NCI-H146 treated with DMSO at 0.1 percent for 48 hours (cell line): ENCODE data around the gene ZNF521.

Experiments used
- DNase-seq: peaks from one replicate; lab custom pipeline; 2025; ENCODE audit not compliant: unreplicated experiment; lab: John Stamatoyannopoulos, UW

The ZNF521 gene

DNA sequence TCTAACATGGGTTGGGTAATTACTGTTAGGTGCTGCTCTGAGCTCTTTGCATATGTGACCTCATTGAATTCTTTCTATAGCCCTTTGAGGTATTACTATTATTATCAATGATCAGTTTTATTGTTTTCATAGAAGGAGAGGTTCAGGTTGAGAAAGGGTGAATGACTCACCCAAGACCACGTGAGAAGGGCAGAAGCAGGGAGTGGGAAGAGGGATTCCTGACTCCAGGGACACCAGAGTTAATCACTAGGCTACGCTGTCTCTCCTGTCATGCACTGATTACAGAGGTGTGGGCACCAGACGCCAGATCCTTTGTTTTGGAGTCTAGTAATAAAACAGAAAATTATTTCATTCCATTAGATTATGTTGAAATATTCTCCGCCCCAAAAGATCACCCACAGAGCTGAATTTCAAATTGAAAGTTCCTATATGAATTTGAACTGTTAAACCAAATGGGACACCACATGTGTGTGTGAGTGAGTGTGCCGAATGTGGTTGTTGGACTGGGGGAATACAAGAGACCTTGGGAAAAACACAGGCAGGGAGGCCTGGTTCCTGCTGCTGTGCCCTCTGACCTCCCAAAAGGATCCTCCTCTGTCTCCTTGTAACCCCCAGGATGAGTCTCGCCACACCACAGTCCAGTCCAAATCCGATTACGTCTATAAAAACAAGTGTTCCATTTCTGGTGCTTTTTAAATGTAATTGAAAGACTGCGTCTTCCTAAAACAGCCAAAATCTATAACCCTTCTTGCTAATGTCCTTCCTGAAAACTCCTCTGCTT lies 215.4 kb downstream of the ZNF521 start:
- no peak for DNase-seq

- no peak for DNase-seq
These were observed 217.1 kb downstream of the ZNF521 start for GRCh38 chr18:25134861-25135260.

- DNase-seq: no peak
These were observed 218.1 kb downstream of the ZNF521 start for GRCh38 chr18:25133879-25134278.

DNA sequence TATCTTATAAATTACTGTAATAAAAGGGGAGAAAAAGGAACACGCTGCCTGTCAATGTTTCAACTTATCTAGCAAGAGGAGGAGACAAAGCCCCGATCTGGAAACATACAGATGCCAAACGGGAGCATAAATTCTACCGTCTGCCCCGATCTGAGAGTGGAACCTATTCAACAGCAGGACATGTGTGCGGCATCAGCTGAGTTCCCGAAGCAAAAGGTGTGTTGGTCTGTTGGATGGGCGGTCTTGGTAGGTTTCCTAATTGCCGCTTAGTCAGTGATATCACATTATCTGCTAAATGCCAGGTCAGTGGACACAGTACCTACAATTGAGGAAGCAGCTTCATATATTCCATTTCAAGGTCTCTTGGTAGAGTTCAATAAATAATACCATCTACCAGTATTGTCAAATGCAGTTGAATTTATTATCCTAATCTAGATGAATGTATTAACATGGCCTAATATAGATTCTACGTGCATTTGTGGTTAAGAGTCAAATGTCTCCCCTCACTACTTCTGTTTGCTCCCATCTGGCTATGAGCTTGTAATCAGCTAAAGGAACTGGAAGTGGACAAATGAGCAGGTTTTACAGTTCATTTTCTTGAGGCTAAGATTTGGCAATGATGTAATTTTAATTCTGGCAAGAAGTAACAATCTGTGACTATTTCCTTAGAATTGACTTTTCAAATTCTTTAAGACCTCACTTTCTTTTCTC lies 219.0 kb downstream of the ZNF521 start:
- DNase-seq: no peak

GRCh38 chr18:25126751-25127150 lies 225.2 kb downstream of the ZNF521 start:
- no peak for DNase-seq

DNA sequence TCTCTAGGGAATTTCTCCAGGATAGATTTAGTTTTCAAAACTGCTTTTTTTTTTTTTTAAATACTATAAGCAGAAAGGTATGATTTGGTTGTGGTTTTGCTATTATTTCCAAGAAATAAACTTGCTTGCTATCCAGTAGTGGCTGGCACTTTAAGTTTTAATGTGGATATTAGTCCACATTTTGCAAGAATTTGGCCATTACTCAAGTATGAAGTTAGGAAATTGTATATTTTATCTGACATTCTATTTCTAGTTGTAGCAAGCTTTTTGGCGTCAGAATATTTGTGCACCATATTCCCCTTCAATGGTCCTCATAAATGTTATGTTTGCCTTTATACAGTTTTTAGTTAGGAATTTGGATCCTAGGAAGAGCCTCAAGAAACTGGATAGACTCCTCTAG lies 226.3 kb downstream of the ZNF521 start:
- no peak for DNase-seq

DNA sequence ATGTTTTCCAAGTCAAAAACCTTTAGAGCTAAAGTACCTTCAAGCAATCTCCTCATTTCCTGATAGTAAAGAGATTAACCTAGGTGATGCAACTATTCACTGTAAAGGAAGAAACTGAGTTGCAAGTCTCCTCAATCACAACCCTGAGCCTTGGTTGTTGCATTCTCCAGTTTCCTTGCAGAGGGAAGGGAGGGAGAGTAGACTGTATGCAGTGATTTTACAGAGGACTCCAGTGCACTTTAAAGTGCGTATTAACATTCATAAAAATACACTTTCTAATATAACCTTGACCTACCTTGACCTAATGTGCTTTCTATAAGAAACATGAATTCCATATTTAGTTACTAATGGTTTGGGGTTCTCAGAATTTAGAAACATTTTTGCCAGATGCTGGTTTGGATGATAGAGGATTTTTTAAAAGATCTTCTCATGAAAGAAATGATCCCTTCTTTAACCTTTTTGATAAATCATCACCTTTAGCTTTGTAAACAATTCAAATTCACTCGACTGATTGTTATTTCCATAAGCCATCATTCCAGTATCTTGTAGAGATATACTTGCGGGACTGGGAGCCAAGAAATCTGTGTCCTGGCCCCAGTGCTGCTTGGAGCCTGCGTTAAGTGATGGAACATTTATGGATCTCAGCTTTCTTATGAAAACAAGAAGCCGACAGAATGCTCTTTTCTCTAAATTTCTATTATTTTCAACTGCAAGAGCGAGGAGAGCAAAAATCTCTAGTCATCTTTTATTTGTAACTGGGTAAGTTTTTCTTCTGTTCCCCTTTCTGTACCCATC lies 228.3 kb downstream of the ZNF521 start:
- no peak for DNase-seq

DNA sequence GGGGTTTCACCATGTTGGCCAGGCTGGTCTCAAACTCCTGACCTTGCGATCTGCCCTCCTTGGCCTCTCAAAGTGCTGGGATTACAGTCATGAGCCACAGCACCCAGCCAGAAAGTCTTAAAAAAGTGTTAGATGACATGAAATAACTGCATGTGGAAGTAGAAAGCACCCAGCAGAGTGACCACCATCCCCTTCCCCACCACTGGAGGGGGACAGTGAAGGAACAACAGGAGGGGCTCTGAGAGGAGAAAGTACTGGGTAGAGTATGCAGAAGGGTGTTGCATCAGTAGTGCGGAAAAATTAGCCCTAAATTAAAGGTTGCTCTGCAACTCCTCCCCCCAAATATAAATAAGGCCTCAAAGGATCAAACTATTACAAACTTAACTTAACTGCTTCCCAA lies 230.5 kb downstream of the ZNF521 start:
- no peak for DNase-seq

DNA sequence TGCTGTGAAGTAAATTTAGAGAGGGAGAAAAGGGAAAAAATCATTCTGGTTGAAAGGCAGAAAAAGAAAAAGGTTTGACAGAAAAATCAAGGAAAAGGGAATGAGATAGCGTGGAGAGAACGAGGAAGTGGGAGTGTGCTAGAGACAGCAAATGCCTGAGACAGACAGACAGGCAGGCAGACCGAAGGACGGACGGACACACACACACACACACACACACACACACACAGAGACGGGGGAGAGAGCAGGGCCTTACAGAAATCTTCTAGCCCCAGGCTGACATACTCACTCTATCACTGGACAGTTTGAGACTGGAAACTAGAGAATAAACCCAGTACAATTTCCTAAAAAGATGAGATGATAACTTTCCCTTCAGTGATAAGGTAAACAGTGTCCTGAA lies 238.4 kb downstream of the ZNF521 start:
- no peak for DNase-seq

DNA sequence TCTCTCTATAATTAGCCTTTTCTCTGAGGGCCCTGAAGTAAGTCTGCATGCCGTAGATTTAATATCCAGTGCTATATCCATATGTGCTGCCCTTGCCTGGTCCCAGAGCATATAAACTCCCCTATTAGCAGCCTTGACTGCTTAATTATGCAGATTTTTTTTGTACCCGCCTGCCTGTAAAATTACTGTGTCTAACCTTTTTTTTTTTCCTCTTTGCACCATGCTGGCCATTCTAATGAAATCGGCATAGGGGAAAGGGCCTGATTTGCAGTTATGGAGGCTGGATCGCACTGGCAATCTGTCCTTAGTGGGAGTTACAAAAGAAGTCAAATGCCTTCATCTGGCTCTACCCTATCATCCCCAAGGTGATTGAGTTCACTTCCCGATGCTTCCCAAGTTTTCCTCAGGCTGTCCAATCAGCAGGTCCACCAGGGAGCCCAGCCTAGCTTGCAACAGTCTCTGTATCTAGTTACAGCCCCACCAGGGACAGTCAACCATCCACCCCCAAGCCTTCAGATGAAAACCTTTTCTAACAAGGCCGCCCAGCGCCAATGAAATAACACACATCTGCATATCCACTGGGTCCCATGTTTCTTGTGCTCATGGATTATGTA lies 239.0 kb downstream of the ZNF521 start:
- no peak for DNase-seq

GRCh38 chr18:25111377-25112288 lies 240.3 kb downstream of the ZNF521 start:
- DNase-seq: no peak

DNA sequence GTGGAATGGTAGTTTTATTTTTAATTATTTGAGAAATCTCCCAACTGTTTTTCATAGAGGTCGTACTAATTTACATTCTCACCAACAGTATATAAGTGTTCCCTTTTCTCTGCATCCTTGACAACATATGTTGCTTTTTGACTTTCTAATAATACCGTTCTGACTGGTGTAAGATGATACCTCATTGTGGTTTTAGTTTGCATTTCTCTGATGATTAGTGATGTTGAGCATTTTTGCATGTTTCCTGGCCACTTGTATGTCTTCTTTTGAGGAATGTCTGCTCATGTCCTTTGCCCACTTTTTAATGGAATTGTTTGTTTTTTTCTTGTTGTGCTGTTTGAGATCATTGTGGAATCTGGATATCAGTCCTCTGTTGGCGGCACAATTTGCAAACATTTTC lies 242.5 kb downstream of the ZNF521 start:
- DNase-seq: no peak

GRCh38 chr18:25103468-25104155 lies 248.4 kb downstream of the ZNF521 start:
- no peak for DNase-seq

GRCh38 chr18:25102662-25103061 lies 249.3 kb downstream of the ZNF521 start:
- DNase-seq: no peak

DNA sequence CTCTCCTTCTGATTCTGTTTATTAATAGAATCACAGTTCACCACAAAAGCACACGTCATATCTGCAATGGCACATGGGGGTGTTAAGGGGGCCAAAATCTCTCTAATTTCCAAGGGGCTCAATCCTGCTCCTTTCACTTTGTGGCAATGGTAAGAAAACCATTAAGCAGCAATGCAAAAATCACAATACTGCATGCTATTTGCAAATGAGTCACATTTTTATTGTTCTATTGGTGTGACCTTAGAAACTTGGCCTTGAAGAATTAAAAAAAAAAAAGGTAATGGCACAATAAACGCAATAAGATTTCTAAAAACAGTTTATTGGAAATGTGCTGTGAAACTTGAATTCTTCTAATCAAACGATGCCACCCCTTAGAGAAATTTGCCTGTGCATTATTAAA lies 251.5 kb downstream of the ZNF521 start:
- no peak for DNase-seq

- DNase-seq: no peak
These were observed 252.1 kb downstream of the ZNF521 start for GRCh38 chr18:25099895-25100294.

GRCh38 chr18:25097569-25098056 lies 254.4 kb downstream of the ZNF521 start:
- DNase-seq: no peak

DNA sequence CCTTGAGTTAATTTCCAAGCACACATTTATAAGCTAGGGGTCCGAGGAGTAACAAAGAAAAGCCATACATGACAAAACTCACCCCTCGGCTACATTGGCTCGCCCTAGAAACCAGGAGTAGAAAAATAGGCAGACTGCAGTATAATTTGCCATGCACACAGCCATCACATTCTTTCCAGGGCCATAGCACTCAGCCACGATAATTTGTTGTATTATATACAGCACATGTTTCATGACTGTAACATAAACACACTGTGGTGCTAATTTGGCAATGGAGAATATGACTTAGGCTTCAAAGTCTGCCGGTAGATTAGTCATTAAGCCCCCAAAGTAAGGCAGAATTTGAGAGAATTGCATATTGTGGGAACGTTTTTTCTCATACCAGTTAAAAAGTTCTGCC lies 254.9 kb downstream of the ZNF521 start:
- no peak for DNase-seq

DNA sequence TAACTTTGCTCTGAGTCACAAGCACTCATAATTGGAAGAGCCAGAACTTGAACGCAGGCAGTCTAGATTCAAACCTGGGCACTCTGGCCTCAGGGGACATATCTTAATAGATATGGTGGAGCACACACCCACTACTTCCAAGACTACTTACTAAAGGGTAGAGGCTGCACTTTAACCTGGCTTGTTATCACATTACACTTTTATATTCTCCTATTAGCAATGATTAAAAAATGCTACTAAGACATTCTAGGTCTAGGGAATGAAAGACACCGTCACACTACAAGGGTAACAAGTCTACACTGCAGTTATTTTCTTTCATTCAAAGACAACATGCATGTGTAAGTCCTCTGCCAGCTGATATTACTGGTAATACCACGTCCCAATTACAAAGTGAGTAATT lies 258.8 kb downstream of the ZNF521 start:
- no peak for DNase-seq

DNA sequence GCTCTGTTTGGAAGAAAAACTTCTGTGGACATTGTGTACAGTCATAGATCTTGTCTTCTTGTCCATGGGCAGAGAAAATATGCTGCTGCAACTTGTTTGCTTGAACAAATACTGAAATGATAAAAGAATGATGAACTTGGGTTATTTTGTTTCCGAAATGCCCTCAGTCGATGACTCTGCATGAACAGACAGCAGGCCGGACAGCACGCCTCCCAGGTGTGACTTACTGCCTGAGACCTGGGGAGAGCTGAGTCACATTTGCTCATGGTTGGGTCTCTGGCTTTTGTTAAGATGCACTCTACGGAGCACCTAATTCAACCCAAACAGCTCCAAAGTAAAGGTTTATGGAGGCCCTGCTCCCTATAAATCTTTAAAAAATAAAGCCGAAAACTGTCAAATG lies 262.5 kb downstream of the ZNF521 start:
- no peak for DNase-seq
